Measurements from ENCODE around the gene KIAA1958.

The KIAA1958 gene, protein sequence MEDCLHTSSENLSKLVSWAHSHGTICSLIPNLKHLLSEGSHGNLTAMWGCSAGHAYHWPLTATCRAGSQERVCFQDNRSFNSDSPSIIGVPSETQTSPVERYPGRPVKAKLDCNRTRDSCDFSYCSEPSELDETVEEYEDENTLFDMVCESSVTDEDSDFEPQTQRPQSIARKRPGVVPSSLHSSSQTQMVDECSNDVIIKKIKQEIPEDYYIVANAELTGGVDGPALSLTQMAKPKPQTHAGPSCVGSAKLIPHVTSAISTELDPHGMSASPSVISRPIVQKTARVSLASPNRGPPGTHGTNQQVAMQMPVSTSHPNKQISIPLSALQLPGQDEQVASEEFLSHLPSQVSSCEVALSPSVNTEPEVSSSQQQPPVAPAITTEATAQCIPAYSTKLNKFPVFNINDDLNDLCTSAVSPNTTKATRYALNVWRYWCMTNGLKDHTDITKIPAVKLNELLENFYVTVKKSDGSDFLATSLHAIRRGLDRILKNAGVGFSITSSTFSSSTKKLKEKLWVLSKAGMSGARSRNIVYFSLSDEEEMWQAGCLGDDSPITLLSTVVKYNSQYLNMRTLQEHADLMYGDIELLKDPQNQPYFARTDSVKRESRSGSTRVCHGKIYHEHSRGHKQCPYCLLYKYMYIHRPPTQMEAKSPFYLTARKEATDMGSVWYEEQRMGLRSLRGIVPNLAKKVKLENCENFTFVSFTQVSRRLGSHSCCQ

DNA sequence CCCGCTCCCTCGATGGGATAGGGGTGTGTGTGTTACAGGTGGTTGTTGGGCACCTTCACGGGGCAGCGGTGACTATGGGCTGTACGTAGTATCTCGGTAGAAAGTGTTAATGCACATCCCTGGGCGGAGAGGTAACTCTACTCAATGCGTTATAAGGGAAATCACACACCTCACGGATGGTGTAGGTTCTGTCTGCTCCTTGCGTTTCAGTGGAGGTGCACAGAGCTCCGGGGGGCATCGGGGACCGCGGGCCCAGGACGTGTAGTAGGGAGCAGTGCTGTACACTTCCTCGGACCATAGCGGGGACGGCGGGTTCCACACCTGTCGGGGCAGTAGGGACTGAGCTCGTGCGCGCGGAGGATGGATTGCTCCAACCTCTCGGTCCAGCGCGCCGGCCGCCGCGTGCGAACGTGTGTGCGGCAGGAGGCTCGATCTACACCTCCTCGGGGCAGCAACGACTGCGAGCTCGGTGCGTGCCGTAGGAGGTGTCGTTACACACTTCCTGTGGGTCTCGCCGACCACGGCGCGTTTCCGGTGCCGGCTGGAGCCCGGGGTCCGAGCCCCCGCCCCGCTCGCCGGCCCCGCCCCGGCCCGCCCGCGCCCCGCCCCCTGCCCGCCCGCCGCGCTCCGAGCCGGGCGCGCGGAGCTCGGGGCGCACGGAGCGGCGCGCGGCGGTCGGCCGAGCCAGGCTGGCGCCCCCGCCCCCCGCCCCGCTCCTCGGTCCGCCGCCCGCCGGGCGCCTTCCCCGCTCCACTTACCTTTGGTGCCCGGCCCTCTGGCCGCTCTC, at the start of gene KIAA1958:
Gene KIAA1958, plus strand, starts transcription at position 607 of the 787 bp plus-strand sequence. CDS start 87,254 bp downstream, outside the sequence.
- peak; percentile 87 for DNase-seq

GRCh38 chr9:112437406-112437805, 49.2 kb upstream of the KIAA1958 start:
- DNase-seq = no peak

DNA sequence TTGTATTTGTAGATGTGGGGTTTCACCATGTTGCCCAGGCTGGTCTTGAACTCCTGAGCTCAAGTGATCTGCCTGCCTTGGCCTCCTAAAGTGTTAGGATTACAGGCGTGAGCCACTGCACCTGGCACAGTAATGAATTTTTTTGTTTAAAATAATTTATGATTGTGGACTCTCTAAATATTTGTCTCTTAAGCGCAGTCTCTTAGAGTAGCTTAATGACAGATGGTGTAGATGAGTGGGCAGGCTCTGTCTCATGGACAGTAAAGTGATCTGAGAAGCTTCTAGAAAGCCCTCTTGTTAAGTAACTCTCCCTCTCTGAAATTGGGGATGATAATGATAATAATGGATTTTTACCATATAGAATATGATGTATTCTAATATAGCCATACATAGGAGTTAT, 47.5 kb upstream of the KIAA1958 start:
- DNase-seq = no peak

- DNase-seq = no peak
These were observed 46.8 kb upstream of the KIAA1958 start for GRCh38 chr9:112439825-112440224.

DNA sequence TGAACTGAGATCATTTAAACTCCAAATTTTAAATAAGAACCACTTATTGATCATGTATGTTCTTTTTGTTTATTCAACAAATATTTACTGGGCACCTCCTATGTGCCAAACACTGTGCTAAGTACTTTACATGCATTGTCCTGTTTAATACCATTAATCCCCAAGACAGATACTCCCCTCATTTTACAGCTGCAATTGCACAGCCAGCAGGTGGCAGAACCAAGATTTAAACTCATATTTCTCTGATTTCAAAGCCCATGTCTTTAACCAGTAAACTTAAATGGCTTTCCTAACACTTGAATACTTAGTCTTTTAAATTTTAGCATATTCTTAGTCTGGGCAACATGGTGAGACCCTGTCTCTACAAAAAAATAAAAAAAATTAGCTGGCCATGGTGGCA, 43.4 kb upstream of the KIAA1958 start:
- DNase-seq = no peak

DNA sequence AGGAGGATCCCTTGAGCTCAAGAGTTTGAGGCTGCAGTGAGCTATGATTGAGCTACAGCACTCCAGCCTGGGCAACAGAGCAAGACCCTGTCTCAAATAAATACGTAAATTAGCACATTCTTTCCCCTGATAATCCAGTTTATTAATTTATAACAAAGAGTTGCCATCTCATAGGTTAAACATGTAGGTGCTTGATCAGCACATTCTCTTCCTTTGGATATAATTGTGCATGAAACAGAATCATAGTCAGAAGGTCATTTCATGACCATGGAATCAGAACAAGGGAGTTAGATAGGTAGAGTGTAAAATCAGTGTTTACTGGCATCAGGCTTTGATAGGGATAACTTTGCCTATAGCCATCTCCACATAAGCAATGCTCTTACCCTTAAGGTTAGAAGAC, 43.0 kb upstream of the KIAA1958 start:
- DNase-seq = no peak

GRCh38 chr9:112445196-112445595, 41.4 kb upstream of the KIAA1958 start:
- no peak for DNase-seq

DNA sequence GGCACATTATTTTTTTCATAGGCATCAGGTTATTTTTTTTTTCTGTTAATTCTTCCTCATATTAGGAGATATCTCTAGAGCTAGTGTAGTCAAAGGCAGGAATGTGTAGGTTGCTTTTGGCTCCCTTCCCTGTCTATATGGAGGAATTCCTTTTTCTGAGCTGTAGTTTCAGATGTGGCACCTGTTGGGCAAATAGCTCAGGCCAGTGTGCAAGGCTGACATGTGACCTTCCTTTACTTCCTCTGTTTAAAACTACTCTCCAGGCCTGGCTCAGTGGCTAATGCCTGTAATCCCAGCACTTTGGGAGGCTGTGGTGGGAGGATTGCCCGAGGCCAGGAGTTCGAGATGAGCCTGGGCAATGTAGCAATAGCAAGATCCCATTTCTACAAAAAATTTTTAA, 40.5 kb upstream of the KIAA1958 start:
- DNase-seq = no peak

DNA sequence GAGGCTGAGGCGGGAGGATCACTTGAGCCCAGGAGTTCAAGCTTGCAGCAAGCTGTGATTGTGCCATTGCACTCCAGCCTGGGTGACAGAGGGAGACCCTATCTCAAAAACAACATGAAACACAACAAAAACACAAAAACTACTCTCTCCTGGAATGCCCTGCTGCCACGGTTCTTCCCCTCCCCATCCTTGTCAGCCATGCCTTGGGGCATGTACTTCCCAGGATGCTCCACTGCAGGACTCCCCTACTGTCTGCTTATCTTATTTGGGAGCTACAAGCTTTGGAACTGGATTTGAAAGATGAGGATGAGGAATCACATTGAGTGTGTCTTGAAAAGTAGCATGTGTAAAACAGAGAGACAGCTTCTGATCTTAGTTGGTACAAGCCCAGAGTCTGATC, 40.1 kb upstream of the KIAA1958 start:
- DNase-seq = no peak

- DNase-seq = no peak
These were observed 39.3 kb upstream of the KIAA1958 start for GRCh38 chr9:112447283-112447761.

- DNase-seq = no peak
These were observed 23.8 kb upstream of the KIAA1958 start for GRCh38 chr9:112462855-112463254.

GRCh38 chr9:112465352-112465751, 21.3 kb upstream of the KIAA1958 start:
- DNase-seq = no peak

- DNase-seq = no peak
These were observed 13.6 kb upstream of the KIAA1958 start for GRCh38 chr9:112472996-112473395.

DNA sequence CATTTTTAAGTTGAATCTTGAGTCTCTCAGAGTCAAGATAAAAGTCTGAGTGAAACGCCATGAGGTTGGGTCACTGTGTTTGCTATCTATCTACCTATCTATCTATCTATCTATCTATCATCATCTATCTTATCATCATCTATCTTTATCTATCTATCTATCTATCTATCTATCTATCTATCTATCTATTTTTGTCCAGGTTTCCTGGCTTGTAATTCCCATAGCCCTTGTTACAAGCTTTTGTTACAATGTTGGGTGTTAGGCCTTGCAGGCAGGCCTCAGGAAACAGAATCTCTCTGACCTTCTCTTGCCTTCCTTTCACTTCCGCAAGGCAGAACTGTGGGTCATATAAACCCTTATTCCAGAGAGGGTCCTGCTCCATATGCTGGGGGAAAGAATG, 12.6 kb upstream of the KIAA1958 start:
- DNase-seq = no peak

- no peak for DNase-seq
These were observed 11.3 kb upstream of the KIAA1958 start for GRCh38 chr9:112475318-112475717.

- no peak for DNase-seq
These were observed 9.3 kb upstream of the KIAA1958 start for GRCh38 chr9:112477330-112477729.

DNA sequence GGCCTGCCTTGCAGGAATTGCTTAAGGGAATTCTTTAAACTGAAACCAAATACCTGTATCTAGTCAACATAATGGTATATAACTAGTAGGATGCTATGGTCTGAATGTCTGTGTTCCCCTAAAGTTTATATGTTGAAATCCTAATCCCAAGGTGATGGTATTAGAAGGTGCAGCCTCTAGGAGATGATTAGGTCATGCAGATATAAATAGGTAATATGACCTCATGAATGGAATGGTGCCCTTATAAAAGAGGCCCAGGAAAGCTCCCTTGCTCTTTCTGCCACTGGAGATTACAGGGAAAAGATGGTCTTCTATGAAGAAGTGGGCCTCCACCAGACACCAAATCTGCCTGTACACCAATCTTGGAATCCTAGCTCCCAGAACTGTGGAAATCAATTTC, 7.4 kb upstream of the KIAA1958 start:
- DNase-seq = no peak

- no peak for DNase-seq
These were observed 2.0 kb upstream of the KIAA1958 start for GRCh38 chr9:112484607-112485006.

GRCh38 chr9:112485574-112485973, 1.1 kb upstream of the KIAA1958 start:
- no peak for DNase-seq

DNA sequence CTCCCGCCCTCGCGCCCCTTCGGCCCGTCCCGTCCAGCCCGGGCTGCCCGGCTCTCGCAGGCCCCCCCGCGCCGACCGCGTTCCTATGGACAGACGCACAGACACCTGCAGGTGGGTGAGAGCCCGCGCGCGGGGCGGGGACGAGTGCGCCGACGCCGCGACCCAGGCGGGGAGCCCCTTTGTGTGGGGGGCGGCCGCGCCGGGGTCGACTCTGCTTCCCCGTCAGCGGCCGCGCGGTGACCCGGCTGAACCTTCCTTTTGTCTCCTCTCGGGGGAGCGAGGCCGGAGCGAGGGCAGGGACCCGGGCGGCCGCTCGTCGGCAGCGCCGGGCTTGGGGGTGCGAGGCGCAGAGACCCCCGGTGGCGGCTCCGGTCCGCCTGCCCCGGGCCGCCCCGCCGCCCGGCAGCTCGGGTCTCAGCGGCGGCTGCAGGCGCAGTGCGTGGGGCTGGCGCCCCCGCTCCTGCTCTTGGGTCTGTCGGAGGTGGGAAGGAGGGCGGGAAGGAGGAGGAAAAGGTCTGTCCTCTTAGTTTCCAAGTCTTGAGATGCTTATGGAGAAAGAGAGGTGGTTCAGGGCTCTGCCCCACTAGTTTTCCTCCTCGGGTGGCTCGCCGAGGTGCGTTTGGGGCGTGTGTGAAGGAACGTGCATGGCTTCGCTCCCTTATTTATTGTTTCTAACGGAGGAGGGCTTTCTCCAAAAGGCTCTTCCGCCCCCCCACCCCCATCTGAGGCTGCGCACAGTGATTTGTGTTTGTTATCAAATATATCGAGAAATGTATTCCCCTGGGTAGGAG, 576 bp downstream of the KIAA1958 start:
- DNase-seq = peak; percentile 20 to 52

DNA sequence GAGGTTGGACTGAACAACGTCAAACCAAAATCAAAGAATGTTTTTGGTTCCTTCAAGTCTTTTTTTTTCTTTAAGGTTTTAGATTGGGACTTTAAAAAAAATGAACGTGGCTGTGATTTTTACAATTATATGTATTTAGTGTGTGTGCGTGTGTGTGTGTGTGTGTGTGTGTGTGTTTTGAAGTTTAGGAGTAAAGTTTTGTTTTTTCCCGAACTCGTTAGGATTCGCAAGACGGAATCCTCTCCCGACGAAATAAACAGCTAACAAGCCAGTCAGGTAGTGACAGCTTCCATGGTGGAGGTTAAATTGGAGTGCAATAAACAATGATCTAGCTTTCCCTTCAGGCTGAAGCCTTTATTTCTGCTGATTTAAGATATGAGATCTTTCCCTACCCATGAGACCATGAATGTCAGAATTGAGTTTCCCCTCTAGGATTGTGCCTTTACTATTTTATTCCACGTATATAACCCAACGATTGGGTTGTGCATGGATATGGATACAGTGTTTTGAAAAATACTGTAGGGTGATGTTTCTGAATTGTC, 1.2 kb downstream of the KIAA1958 start:
- no peak for DNase-seq

DNA sequence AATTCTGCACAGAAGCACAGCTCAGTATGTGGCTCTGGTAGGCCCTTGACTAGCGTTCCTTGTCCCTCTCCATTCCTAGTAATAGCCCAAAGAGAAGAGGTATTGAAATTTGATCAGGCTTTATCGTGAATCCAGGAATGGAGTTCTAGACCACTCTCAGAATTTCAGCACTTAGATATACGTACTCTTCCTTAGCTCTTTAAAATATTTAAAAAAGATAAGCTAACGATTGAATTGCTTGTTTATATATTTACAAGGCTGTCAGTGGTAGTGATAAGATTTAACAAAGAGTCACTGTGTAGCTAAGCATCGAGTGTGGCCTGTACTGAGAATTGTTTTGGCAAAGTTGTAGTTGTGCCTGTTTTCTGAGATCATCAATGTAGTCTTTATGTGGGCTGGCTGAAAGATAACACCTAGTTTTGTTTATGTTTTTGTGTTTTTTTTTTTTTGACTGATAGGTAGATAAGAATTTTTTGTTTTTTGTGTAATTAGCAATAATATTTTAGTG, 2.5 kb downstream of the KIAA1958 start:
- peak in 1 of 2 experiments; percentile 6 for DNase-seq
